Central memory CD8-positive, alpha-beta T cell (primary cell): ENCODE data around the gene KAZN.

Source experiments
- ATAC-seq: fragments of 150-1000 bp; cut with Tn5 transposase; replicated peaks from 2 replicates; pipeline ENCODE4 v1.10.0; 2022; ENCODE audit warnings: mild to moderate bottlenecking, moderate FRiP score, moderate number of reproducible peaks; ENCODE audit not compliant: poor library complexity, severe bottlenecking; ENCODE audit errors: extremely low read depth
- DNase-seq, 2 donors: peaks; one replicate each; pipeline ENCODE4 v3.0.0; 2021; ENCODE audit warnings: low spot score in 2 of 2
- H3K27ac Mint-ChIP-seq: one replicate; pipeline ENCODE4 v1.8.0; 2022; ENCODE audit warnings: low read depth, mild to moderate bottlenecking, moderate library complexity, mixed read lengths
- H3K27me3 Mint-ChIP-seq: one replicate; pipeline ENCODE4 v1.8.0; 2022; ENCODE audit warnings: mixed read lengths
- H3K36me3 Mint-ChIP-seq: one replicate; pipeline ENCODE4 v1.8.0; 2022; ENCODE audit warnings: mild to moderate bottlenecking, moderate library complexity, mixed read lengths; ENCODE audit not compliant: insufficient read depth
- H3K4me1 Mint-ChIP-seq: one replicate; pipeline ENCODE4 v1.8.0; 2022; ENCODE audit warnings: mixed read lengths
- H3K4me3 Mint-ChIP-seq: one replicate; pipeline ENCODE4 v1.8.0; 2022; ENCODE audit warnings: mild to moderate bottlenecking, moderate library complexity, mixed read lengths
- H3K9me3 Mint-ChIP-seq: one replicate; pipeline ENCODE4 v1.8.0; 2022; ENCODE audit warnings: mixed read lengths

The KAZN gene

GRCh38 chr1:14894811-14895560, 296.5 kb downstream of the KAZN start:
- no peak overlapping the region for H3K27ac Mint-ChIP-seq

GRCh38 chr1:14895727-14896126, 297.2 kb downstream of the KAZN start:
- peaks cover 81% of the 10 kb centered on the region for H3K27me3 Mint-ChIP-seq
- H3K4me3 Mint-ChIP-seq: no peak overlapping the region
- no peaks in the 10 kb centered on the region for H3K36me3 Mint-ChIP-seq
- DNase-seq: no peak
- no peak for ATAC-seq
- H3K4me1 Mint-ChIP-seq: no peaks in the 10 kb centered on the region
- no peaks in the 10 kb centered on the region for H3K9me3 Mint-ChIP-seq
- no peak overlapping the region for H3K27ac Mint-ChIP-seq

More at GRCh38 chr1:14894811-14895560, 296.5 kb downstream of the KAZN start:
- peaks cover 74% of the 10 kb centered on the region for H3K27me3 Mint-ChIP-seq
- H3K9me3 Mint-ChIP-seq: no peaks in the 10 kb centered on the region
- no peak overlapping the region for H3K4me3 Mint-ChIP-seq
- H3K4me1 Mint-ChIP-seq: no peaks in the 10 kb centered on the region
- no peak for ATAC-seq
- DNase-seq: no peak
- H3K36me3 Mint-ChIP-seq: no peaks in the 10 kb centered on the region

GRCh38 chr1:14896381-14897079, 298.0 kb downstream of the KAZN start:
- Mint-ChIP-seq H3K4me1 (peaks cover 6% of the 10 kb centered on the region), H3K27ac (no peak overlapping the region), H3K4me3 (no peak overlapping the region), H3K9me3 (no peaks in the 10 kb centered on the region), H3K27me3 (peaks cover 89% of the 10 kb centered on the region), H3K36me3 (no peaks in the 10 kb centered on the region)
- DNase-seq (no peak), ATAC-seq (no peak)

GRCh38 chr1:14897080-14897449, 298.6 kb downstream of the KAZN start:
- Mint-ChIP-seq H3K27ac (no peak overlapping the region), H3K9me3 (no peaks in the 10 kb centered on the region), H3K36me3 (no peaks in the 10 kb centered on the region), H3K27me3 (peaks cover 87% of the 10 kb centered on the region), H3K4me1 (peaks cover 6% of the 10 kb centered on the region), H3K4me3 (no peak overlapping the region)
- DNase-seq (no peak), ATAC-seq (no peak)

GRCh38 chr1:14897547-14897946, 299.1 kb downstream of the KAZN start:
- no peak for DNase-seq
- Mint-ChIP-seq H3K9me3 (no peaks in the 10 kb centered on the region), H3K27me3 (peaks cover 82% of the 10 kb centered on the region), H3K4me3 (no peak overlapping the region), H3K4me1 (peaks cover 6% of the 10 kb centered on the region), H3K36me3 (no peaks in the 10 kb centered on the region), H3K27ac (no peak overlapping the region)
- ATAC-seq: no peak

- DNase-seq: no peak
These were observed 299.6 kb downstream of the KAZN start for GRCh38 chr1:14897997-14898645.

GRCh38 chr1:14899686-14900085, 301.2 kb downstream of the KAZN start:
- Mint-ChIP-seq H3K4me1 (peaks cover 6% of the 10 kb centered on the region), H3K9me3 (no peaks in the 10 kb centered on the region), H3K4me3 (no peak overlapping the region), H3K27ac (no peak overlapping the region), H3K36me3 (no peaks in the 10 kb centered on the region), H3K27me3 (peaks cover 61% of the 10 kb centered on the region)
- ATAC-seq (no peak), DNase-seq (no peak)

More at GRCh38 chr1:14897997-14898645, 299.6 kb downstream of the KAZN start:
- peaks cover 76% of the 10 kb centered on the region for H3K27me3 Mint-ChIP-seq
- no peak overlapping the region for H3K4me3 Mint-ChIP-seq
- peaks cover 6% of the 10 kb centered on the region for H3K4me1 Mint-ChIP-seq
- no peak for ATAC-seq
- no peak overlapping the region for H3K27ac Mint-ChIP-seq
- no peaks in the 10 kb centered on the region for H3K36me3 Mint-ChIP-seq
- no peaks in the 10 kb centered on the region for H3K9me3 Mint-ChIP-seq

- no peak overlapping the region for H3K4me3 Mint-ChIP-seq
- no peaks in the 10 kb centered on the region for H3K36me3 Mint-ChIP-seq
- no peaks in the 10 kb centered on the region for H3K9me3 Mint-ChIP-seq
- ATAC-seq (no peak), DNase-seq (no peak)
- peaks cover 43% of the 10 kb centered on the region for H3K27me3 Mint-ChIP-seq
- H3K27ac Mint-ChIP-seq: no peak overlapping the region
- peaks cover 6% of the 10 kb centered on the region for H3K4me1 Mint-ChIP-seq
These were observed 303.0 kb downstream of the KAZN start for GRCh38 chr1:14901371-14901954.

- ATAC-seq: no peak
- no peaks in the 10 kb centered on the region for H3K9me3 Mint-ChIP-seq
- H3K27ac Mint-ChIP-seq: no peak overlapping the region
These were observed 305.4 kb downstream of the KAZN start for GRCh38 chr1:14903922-14904321.

GRCh38 chr1:14906665-14907064, 308.2 kb downstream of the KAZN start:
- peaks cover 14% of the 10 kb centered on the region for H3K27me3 Mint-ChIP-seq
- no peaks in the 10 kb centered on the region for H3K4me1 Mint-ChIP-seq
- DNase-seq (no peak), ATAC-seq (no peak)
- no peak overlapping the region for H3K27ac Mint-ChIP-seq
- H3K9me3 Mint-ChIP-seq: no peaks in the 10 kb centered on the region
- H3K4me3 Mint-ChIP-seq: no peak overlapping the region
- peaks cover 5% of the 10 kb centered on the region for H3K36me3 Mint-ChIP-seq

More at GRCh38 chr1:14903922-14904321, 305.4 kb downstream of the KAZN start:
- peaks cover 6% of the 10 kb centered on the region for H3K4me1 Mint-ChIP-seq
- peaks cover 5% of the 10 kb centered on the region for H3K36me3 Mint-ChIP-seq
- peaks cover 42% of the 10 kb centered on the region for H3K27me3 Mint-ChIP-seq
- no peak overlapping the region for H3K4me3 Mint-ChIP-seq
- no peak for DNase-seq

- Mint-ChIP-seq H3K27me3 (peaks cover 14% of the 10 kb centered on the region), H3K9me3 (no peaks in the 10 kb centered on the region), H3K27ac (no peak overlapping the region), H3K4me1 (no peaks in the 10 kb centered on the region), H3K4me3 (no peak overlapping the region), H3K36me3 (peaks cover 5% of the 10 kb centered on the region)
- no peak for ATAC-seq
- DNase-seq: no peak
These were observed 308.9 kb downstream of the KAZN start for GRCh38 chr1:14907416-14907815.

- Mint-ChIP-seq H3K4me1 (no peaks in the 10 kb centered on the region), H3K4me3 (no peak overlapping the region), H3K36me3 (peaks cover 5% of the 10 kb centered on the region), H3K9me3 (no peaks in the 10 kb centered on the region), H3K27ac (no peak overlapping the region), H3K27me3 (peaks cover 14% of the 10 kb centered on the region)
- DNase-seq: no peak
- ATAC-seq: no peak
These were observed 310.8 kb downstream of the KAZN start for GRCh38 chr1:14909273-14909672.
